ENCODE data around the gene SLF1.

SLF1 gene

GRCh38 chr5:94645053-94645452, 26.6 kb downstream of the SLF1 start:
- no peak for DNase-seq (ENCODE audit: low read depth)

GRCh38 chr5:94646758-94647157, 28.3 kb downstream of the SLF1 start:
- DNase-seq (ENCODE audit: low read depth), result no peak
- TF ChIP-seq MYC (IDR thresholded peaks at IDR 0.05; ENCODE audit: low read depth, low read length) (no peak), CTCF (IDR thresholded peaks at IDR 0.05; ENCODE audit: low read depth, low read length) (no peak), MAX (IDR thresholded peaks at IDR 0.05; ENCODE audit: low read depth, low read length) (no peak), POLR2A (IDR thresholded peaks at IDR 0.05; ENCODE audit: extremely low read depth, insufficient read length) (no peak)

More at GRCh38 chr5:94645053-94645452, 26.6 kb downstream of the SLF1 start:
- no peak overlapping the region for H3K4me3 ChIP-seq (ENCODE audit: low read depth, low read length)
- TF ChIP-seq POLR2A (IDR thresholded peaks at IDR 0.05; ENCODE audit: extremely low read depth, insufficient read length) (no peak), MYC (IDR thresholded peaks at IDR 0.05; ENCODE audit: low read depth, low read length) (no peak), MAX (IDR thresholded peaks at IDR 0.05; ENCODE audit: low read depth, low read length) (no peak), CTCF (IDR thresholded peaks at IDR 0.05; ENCODE audit: low read depth, low read length) (no peak)

GRCh38 chr5:94649874-94650273, 31.4 kb downstream of the SLF1 start:
- H3K4me3 ChIP-seq (ENCODE audit: low read depth, low read length), result no peak overlapping the region
- no peak for TF ChIP-seq POLR2A (IDR thresholded peaks at IDR 0.05; ENCODE audit: extremely low read depth, insufficient read length)
- TF ChIP-seq MAX (IDR thresholded peaks at IDR 0.05; ENCODE audit: low read depth, low read length), result no peak
- TF ChIP-seq MYC (IDR thresholded peaks at IDR 0.05; ENCODE audit: low read depth, low read length), result no peak
- no peak for DNase-seq (ENCODE audit: low read depth)

More at GRCh38 chr5:94646758-94647157, 28.3 kb downstream of the SLF1 start:
- H3K4me3 ChIP-seq (ENCODE audit: low read depth, low read length), result no peak overlapping the region

GRCh38 chr5:94658272-94658671, 39.8 kb downstream of the SLF1 start:
- no peak for DNase-seq (ENCODE audit: low read depth)
- TF ChIP-seq CTCF (IDR thresholded peaks at IDR 0.05; ENCODE audit: low read depth, low read length) (no peak), MAX (IDR thresholded peaks at IDR 0.05; ENCODE audit: low read depth, low read length) (no peak), MYC (IDR thresholded peaks at IDR 0.05; ENCODE audit: low read depth, low read length) (no peak), POLR2A (IDR thresholded peaks at IDR 0.05; ENCODE audit: extremely low read depth, insufficient read length) (no peak)
- no peak overlapping the region for H3K4me3 ChIP-seq (ENCODE audit: low read depth, low read length)

- no peak overlapping the region for H3K4me3 ChIP-seq (ENCODE audit: low read depth, low read length)
- TF ChIP-seq MYC (IDR thresholded peaks at IDR 0.05; ENCODE audit: low read depth, low read length), result no peak
- TF ChIP-seq MAX (IDR thresholded peaks at IDR 0.05; ENCODE audit: low read depth, low read length), result no peak
- TF ChIP-seq CTCF (IDR thresholded peaks at IDR 0.05; ENCODE audit: low read depth, low read length), result no peak
- no peak for TF ChIP-seq POLR2A (IDR thresholded peaks at IDR 0.05; ENCODE audit: extremely low read depth, insufficient read length)
- DNase-seq (ENCODE audit: low read depth), result no peak
These were observed 42.0 kb downstream of the SLF1 start for GRCh38 chr5:94660506-94660905.

- H3K4me3 ChIP-seq (ENCODE audit: low read depth, low read length), result no peak overlapping the region
- TF ChIP-seq MYC (IDR thresholded peaks at IDR 0.05; ENCODE audit: low read depth, low read length), result no peak
- no peak for TF ChIP-seq POLR2A (IDR thresholded peaks at IDR 0.05; ENCODE audit: extremely low read depth, insufficient read length)
- no peak for TF ChIP-seq CTCF (IDR thresholded peaks at IDR 0.05; ENCODE audit: low read depth, low read length)
- no peak for TF ChIP-seq MAX (IDR thresholded peaks at IDR 0.05; ENCODE audit: low read depth, low read length)
- no peak for DNase-seq (ENCODE audit: low read depth)
These were observed 42.6 kb downstream of the SLF1 start for GRCh38 chr5:94661086-94661485.

All from NB4 (cell line).